ENCODE data around the gene UQCRFS1. TPM values are rescaled to one million over a fixed set of nuclear protein-coding genes. Genes with fewer than 3 reads are reported as not detected.

The UQCRFS1 gene
- total RNA-seq, 1 donor from 2014 or later = 39.2 TPM

- Histone ChIP-seq H3K27ac (no peak overlapping the region), H3F3A (ENCODE audit: low read depth) (no peaks in the 10 kb centered on the region), H3K36me3 (peaks cover 5% of the 10 kb centered on the region), H3K27me3 (no peaks in the 10 kb centered on the region), H3K4me1 (peaks cover 8% of the 10 kb centered on the region), H3K9ac (no peak overlapping the region), H3K9me3 (ENCODE audit: low read depth) (peaks cover 3% of the 10 kb centered on the region), H4K20me1 (ENCODE audit: low read depth) (peaks cover 11% of the 10 kb centered on the region), H3K79me2 (ENCODE audit: low read depth) (peaks cover 21% of the 10 kb centered on the region), H3K4me2 (no peak overlapping the region), H2AFZ (replicated peaks) (no peak overlapping the region), H3K4me3 (no peak overlapping the region)
- Mint-ChIP-seq H3K27me3 (ENCODE audit: insufficient read depth, low read depth) (peaks cover 6% of the 10 kb centered on the region), H3K9me3 (peaks cover 7% of the 10 kb centered on the region), H3K4me1 (peaks cover 11% of the 10 kb centered on the region), H3K4me3 (no peak overlapping the region), H3K36me3 (peaks cover 13% of the 10 kb centered on the region), H3K27ac (no peak overlapping the region)
- no peak for TF ChIP-seq EZH2 (IDR thresholded peaks at IDR 0.05)
- TF ChIP-seq EZH2phosphoT487 (IDR thresholded peaks at IDR 0.05) = no peak
- TF ChIP-seq, protein P1, sequence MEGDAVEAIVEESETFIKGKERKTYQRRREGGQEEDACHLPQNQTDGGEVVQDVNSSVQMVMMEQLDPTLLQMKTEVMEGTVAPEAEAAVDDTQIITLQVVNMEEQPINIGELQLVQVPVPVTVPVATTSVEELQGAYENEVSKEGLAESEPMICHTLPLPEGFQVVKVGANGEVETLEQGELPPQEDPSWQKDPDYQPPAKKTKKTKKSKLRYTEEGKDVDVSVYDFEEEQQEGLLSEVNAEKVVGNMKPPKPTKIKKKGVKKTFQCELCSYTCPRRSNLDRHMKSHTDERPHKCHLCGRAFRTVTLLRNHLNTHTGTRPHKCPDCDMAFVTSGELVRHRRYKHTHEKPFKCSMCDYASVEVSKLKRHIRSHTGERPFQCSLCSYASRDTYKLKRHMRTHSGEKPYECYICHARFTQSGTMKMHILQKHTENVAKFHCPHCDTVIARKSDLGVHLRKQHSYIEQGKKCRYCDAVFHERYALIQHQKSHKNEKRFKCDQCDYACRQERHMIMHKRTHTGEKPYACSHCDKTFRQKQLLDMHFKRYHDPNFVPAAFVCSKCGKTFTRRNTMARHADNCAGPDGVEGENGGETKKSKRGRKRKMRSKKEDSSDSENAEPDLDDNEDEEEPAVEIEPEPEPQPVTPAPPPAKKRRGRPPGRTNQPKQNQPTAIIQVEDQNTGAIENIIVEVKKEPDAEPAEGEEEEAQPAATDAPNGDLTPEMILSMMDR (IDR thresholded peaks at IDR 0.05) = no peak
- DNase-seq (ENCODE audit: low spot score) = no peak
Observed at GRCh38 chr19:29216021-29216420, 3.1 kb upstream of the UQCRFS1 start.

GRCh38 chr19:29215322-29215845, 2.4 kb upstream of the UQCRFS1 start:
- Histone ChIP-seq H3K27me3 (no peaks in the 10 kb centered on the region), H3K9me3 (ENCODE audit: low read depth) (peaks cover 3% of the 10 kb centered on the region), H3K79me2 (ENCODE audit: low read depth) (peaks cover 28% of the 10 kb centered on the region), H4K20me1 (ENCODE audit: low read depth) (peaks cover 11% of the 10 kb centered on the region), H3K4me3 (no peak overlapping the region), H3F3A (ENCODE audit: low read depth) (no peaks in the 10 kb centered on the region), H2AFZ (replicated peaks) (no peak overlapping the region), H3K27ac (no peak overlapping the region), H3K4me1 (peaks cover 8% of the 10 kb centered on the region), H3K36me3 (peaks cover 5% of the 10 kb centered on the region), H3K9ac (no peak overlapping the region), H3K4me2 (no peak overlapping the region)
- Mint-ChIP-seq H3K9me3 (peaks cover 9% of the 10 kb centered on the region), H3K4me1 (peaks cover 11% of the 10 kb centered on the region), H3K27ac (no peak overlapping the region), H3K27me3 (ENCODE audit: insufficient read depth, low read depth) (peaks cover 6% of the 10 kb centered on the region), H3K36me3 (peaks cover 15% of the 10 kb centered on the region), H3K4me3 (no peak overlapping the region)
- TF ChIP-seq EZH2phosphoT487 (IDR thresholded peaks at IDR 0.05) = no peak
- TF ChIP-seq, protein P1 (IDR thresholded peaks at IDR 0.05) = no peak
- TF ChIP-seq EZH2 (IDR thresholded peaks at IDR 0.05) = no peak
- DNase-seq (ENCODE audit: low spot score) = no peak

DNA sequence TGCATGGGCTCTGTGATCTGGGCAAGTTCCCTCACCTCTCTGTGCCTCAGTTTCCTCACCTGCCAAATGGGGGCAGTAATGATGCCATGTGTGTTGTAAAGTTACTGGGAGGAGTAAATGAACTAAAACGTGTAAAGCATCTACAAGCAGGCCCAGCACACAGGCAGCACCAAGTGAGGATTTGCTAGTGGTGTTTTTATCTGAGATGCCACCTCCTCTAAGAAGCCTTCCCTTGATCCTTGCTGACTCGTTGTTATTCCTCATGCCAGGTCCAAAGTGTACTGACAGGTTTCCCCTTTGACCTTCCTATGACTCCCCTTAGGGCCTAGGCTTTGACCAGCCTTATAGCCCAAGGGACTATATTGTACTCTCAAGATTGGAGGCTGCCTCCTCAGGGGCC, 1.5 kb upstream of the UQCRFS1 start:
- H3K4me1 Mint-ChIP-seq = peaks cover 13% of the 10 kb centered on the region

More for the DNA sequence above, 1.5 kb upstream of the UQCRFS1 start:
- peaks cover 3% of the 10 kb centered on the region for H3K9me3 ChIP-seq (ENCODE audit: low read depth)
- no peak overlapping the region for H3K27ac Mint-ChIP-seq
- peaks cover 13% of the 10 kb centered on the region for H3K9me3 Mint-ChIP-seq
- H4K20me1 ChIP-seq (ENCODE audit: low read depth) = peaks cover 19% of the 10 kb centered on the region
- DNase-seq (ENCODE audit: low spot score) = no peak
- H3K4me3 ChIP-seq = no peak overlapping the region
- H3K36me3 ChIP-seq = peaks cover 5% of the 10 kb centered on the region
- H3K36me3 Mint-ChIP-seq = peaks cover 21% of the 10 kb centered on the region
- TF ChIP-seq EZH2 (IDR thresholded peaks at IDR 0.05) = no peak
- no peak for TF ChIP-seq EZH2phosphoT487 (IDR thresholded peaks at IDR 0.05)
- TF ChIP-seq, protein P1 (IDR thresholded peaks at IDR 0.05) = no peak
- H3K27me3 ChIP-seq = no peaks in the 10 kb centered on the region
- H3K4me3 Mint-ChIP-seq = peak overlapping the region; percentile 67
- no peak overlapping the region for H3K4me2 ChIP-seq
- H2AFZ ChIP-seq (replicated peaks) = no peak overlapping the region
- peaks cover 12% of the 10 kb centered on the region for H3K4me1 ChIP-seq
- peaks cover 38% of the 10 kb centered on the region for H3K79me2 ChIP-seq (ENCODE audit: low read depth)
- H3K27ac ChIP-seq = no peak overlapping the region
- H3K9ac ChIP-seq = no peak overlapping the region
- no peaks in the 10 kb centered on the region for H3F3A ChIP-seq (ENCODE audit: low read depth)
- H3K27me3 Mint-ChIP-seq (ENCODE audit: insufficient read depth, low read depth) = peaks cover 6% of the 10 kb centered on the region
